Measurements from ENCODE around the gene FSCN2. TPM values are rescaled to one million over a fixed set of nuclear protein-coding genes. Genes with fewer than 3 reads are reported as not detected.

The FSCN2 gene
- total RNA-seq, 4 donors from 2014 or later = 1.2 to 7.9 (median 5.2) TPM

DNA sequence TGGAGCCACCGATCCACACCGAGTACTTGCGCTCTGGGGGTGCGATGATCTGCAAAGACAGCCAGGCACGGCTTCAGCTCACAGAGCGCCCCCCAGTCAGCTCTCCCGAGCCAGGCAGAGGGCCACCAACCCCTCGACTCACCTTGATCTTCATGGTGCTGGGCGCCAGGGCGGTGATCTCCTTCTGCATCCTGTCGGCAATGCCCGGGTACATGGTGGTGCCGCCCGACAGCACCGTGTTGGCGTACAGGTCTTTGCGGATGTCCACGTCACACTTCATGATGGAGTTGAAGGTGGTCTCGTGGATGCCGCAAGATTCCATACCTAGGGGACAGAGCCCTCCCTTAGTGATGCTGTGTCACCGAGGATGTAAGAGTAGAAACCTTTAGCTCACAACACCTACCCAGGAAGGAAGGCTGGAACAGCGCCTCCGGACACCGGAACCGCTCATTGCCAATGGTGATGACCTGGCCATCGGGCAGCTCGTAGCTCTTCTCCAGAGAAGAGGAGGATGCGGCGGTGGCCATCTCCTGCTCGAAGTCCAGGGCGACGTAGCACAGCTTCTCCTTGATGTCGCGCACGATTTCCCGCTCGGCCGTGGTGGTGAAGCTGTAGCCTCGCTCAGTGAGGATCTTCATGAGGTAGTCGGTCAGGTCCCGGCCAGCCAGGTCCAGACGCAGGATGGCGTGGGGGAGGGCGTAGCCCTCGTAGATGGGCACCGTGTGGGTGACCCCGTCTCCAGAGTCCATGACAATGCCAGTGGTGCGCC, 17.2 kb upstream of the FSCN2 start:
- DNase-seq = peak; percentile 58 to 68 (median 64)
- H3K4me1 ChIP-seq = peaks cover 0 to 19% (median 10%) of the 10 kb centered on the region in 4 donors

DNA sequence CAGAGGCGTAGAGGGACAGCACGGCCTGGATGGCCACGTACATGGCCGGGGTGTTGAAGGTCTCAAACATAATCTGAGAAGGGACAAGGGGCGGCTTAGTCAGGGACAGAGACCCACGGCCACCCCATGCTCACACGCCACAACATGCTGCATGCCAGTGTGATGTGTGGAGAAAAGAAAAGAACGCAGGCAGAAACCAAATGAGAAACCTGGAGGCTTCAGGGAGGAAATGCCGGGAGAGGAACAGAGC, 16.7 kb upstream of the FSCN2 start:
- H3K27me3 ChIP-seq = no peaks in the 10 kb centered on the region
- peak overlapping the region; percentile 98 to 100 (median 100) for H3K27ac ChIP-seq
- no peak for TF ChIP-seq POLR2A (IDR thresholded peaks at IDR 0.05)
- TF ChIP-seq, protein P1, sequence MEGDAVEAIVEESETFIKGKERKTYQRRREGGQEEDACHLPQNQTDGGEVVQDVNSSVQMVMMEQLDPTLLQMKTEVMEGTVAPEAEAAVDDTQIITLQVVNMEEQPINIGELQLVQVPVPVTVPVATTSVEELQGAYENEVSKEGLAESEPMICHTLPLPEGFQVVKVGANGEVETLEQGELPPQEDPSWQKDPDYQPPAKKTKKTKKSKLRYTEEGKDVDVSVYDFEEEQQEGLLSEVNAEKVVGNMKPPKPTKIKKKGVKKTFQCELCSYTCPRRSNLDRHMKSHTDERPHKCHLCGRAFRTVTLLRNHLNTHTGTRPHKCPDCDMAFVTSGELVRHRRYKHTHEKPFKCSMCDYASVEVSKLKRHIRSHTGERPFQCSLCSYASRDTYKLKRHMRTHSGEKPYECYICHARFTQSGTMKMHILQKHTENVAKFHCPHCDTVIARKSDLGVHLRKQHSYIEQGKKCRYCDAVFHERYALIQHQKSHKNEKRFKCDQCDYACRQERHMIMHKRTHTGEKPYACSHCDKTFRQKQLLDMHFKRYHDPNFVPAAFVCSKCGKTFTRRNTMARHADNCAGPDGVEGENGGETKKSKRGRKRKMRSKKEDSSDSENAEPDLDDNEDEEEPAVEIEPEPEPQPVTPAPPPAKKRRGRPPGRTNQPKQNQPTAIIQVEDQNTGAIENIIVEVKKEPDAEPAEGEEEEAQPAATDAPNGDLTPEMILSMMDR (IDR thresholded peaks at IDR 0.05) = no peak
- H3K36me3 ChIP-seq = peaks cover 0 to 39% (median 0%) of the 10 kb centered on the region in 3 donors
- no peak for DNase-seq
- no peaks in the 10 kb centered on the region for H3K9me3 ChIP-seq
- H3K4me3 ChIP-seq = peak overlapping the region; percentile 71 to 99 (median 90)
- H3K4me1 ChIP-seq = peaks cover 0 to 24% (median 13%) of the 10 kb centered on the region in 4 donors

More for the DNA sequence above, 17.2 kb upstream of the FSCN2 start:
- H3K27me3 ChIP-seq = no peaks in the 10 kb centered on the region
- H3K27ac ChIP-seq = peak overlapping the region; percentile 98 to 100 (median 100)
- peaks cover 0 to 39% (median 0%) of the 10 kb centered on the region in 3 donors for H3K36me3 ChIP-seq
- no peaks in the 10 kb centered on the region for H3K9me3 ChIP-seq
- H3K4me3 ChIP-seq = peak overlapping the region; percentile 71 to 99 (median 90)
- TF ChIP-seq, protein P1 (IDR thresholded peaks at IDR 0.05) = no peak
- no peak for TF ChIP-seq POLR2A (IDR thresholded peaks at IDR 0.05)

DNA sequence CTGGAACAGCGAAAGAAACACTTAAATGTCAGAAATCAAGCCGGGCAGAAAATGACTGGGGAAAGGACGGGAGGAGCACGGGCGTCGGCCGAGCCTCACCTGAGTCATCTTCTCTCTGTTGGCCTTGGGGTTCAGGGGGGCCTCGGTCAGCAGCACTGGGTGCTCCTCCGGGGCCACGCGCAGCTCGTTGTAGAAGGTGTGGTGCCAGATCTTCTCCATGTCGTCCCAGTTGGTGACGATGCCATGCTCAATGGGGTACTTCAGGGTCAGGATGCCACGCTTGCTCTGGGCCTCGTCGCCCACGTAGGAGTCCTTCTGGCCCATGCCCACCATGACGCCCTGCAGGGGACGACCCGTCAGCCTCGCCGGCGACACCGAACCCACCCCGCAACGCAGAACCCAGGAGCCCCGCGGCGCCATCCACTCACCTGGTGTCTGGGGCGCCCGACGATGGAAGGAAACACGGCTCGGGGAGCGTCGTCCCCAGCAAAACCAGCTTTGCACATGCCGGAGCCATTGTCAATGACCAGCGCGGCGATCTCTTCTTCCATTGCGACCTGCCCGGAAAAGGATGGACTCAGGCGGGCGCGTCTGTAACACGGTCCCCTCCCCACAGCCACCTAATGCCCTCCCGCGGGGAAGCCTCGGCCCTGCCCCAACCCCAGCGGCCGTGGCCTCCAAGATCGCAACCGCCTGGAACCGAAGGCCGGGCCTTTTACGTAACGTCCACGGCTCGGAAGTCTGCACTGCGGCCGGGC, 16.2 kb upstream of the FSCN2 start:
- no peak for TF ChIP-seq POLR2A (IDR thresholded peaks at IDR 0.05)
- TF ChIP-seq, protein P1 (IDR thresholded peaks at IDR 0.05) = no peak
- DNase-seq = peak in 2 of 3 donors; percentile 63 to 66
- Histone ChIP-seq H3K36me3 (peaks cover 0 to 39% (median 0%) of the 10 kb centered on the region in 3 donors), H3K4me3 (peak overlapping the region; percentile 71 to 99 (median 90)), H3K27me3 (no peaks in the 10 kb centered on the region), H3K9me3 (no peaks in the 10 kb centered on the region), H3K27ac (peak overlapping the region; percentile 98 to 100 (median 100)), H3K4me1 (peaks cover 0 to 29% (median 18%) of the 10 kb centered on the region in 4 donors)

DNA sequence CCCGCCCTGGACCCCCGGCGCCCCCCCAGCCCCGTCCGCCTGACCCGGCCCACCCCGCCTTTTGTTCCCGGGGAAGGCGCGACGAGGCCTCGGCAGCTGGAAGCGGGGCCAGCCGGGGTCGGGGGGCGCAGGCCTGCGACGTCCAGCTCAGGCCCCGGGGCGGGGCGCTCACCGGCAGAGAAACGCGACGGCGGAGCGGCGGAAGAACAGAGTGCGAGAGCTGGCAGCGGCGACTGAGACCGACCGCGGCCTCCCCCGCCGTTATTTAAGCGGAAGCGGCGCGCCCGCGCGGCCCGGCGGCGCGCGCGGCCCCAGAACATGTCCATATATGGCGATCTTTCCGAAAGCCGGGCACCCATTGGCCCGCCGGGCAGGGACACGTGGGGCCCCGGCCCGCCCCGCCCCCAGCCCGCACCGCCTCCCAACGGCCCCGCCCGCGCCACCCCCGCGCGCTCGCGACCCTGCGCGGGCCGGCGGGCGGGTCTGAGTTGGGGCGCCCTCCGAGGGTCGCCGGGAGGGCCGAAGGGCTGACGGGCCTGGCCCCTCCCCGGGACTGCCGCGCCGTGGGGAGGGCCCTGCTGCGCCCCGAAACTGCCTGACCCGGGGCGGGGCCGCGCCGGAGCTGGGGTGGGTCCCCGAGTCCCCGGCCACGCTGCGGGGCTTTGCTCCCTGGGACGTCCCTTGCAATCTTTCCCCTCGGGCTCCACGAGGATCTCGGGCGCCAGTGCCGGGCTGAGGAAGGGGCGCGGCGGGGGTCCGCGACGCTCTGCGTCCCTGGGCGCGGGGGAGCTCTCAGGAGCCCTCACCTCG, 15.4 kb upstream of the FSCN2 start, which contains the start of gene ACTG1:
TSS of gene ACTG1 (minus strand) at position 238 of the 810 bp plus-strand sequence. CDS start 445 bp downstream, outside the sequence.
- peak; percentile 99 for TF ChIP-seq POLR2A (IDR thresholded peaks at IDR 0.05)
- TF ChIP-seq, protein P1 (IDR thresholded peaks at IDR 0.05) = no peak
- peaks cover 0 to 37% (median 20%) of the 10 kb centered on the region in 4 donors for H3K4me1 ChIP-seq

DNA sequence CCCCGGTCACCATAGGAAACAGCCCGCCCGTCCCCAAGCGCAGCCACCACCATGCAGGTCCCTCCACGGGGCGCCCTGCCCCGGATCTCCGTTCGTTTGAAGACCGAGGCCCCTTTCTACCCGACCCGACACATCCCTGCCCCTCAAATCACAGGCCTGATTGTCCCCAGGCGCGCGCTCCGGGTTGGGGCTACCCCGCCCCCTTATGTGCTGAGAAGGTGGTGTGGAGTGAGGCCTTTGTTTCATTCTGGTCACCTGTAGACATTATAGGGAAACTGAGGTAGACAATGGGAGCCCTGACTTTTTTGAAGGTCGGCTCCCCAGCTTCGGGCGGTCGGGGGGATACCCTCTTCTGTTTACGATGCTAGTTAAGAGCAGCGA, 14.8 kb upstream of the FSCN2 start:
- H3K4me3 ChIP-seq = peak overlapping the region; percentile 71 to 99 (median 90)
- peaks cover 0 to 42% (median 25%) of the 10 kb centered on the region in 4 donors for H3K4me1 ChIP-seq
- peak overlapping the region; percentile 98 to 100 (median 100) for H3K27ac ChIP-seq
- H3K27me3 ChIP-seq = no peaks in the 10 kb centered on the region
- no peaks in the 10 kb centered on the region for H3K9me3 ChIP-seq
- peak; percentile 77 to 86 (median 78) for DNase-seq
- H3K36me3 ChIP-seq = peaks cover 0 to 38% (median 0%) of the 10 kb centered on the region in 3 donors
- TF ChIP-seq, protein P1 (IDR thresholded peaks at IDR 0.05) = no peak
- TF ChIP-seq POLR2A (IDR thresholded peaks at IDR 0.05) = peak in 1 of 2 donors; percentile 2

More for the DNA sequence above, 15.4 kb upstream of the FSCN2 start, which contains the start of gene ACTG1:
- Histone ChIP-seq H3K9me3 (no peaks in the 10 kb centered on the region), H3K27ac (peak within 1 kb of the TSS; percentile 98 to 100 (median 100)), H3K36me3 (peaks cover 0 to 39% (median 0%) of the 10 kb centered on the region in 3 donors), H3K4me3 (peak within 1 kb of the TSS; percentile 71 to 99 (median 90)), H3K27me3 (no peaks in the 10 kb centered on the region)
- DNase-seq = peak; percentile 91 to 96 (median 95)

Data from Peyer's patch (tissue), 4 donors.